Putamen (tissue), 1 donor: ENCODE measurements around the gene HLCS.
"Not testable (repeated sequence)": the region's sequence is repeated elsewhere in the genome, so short reads cannot be mapped to it uniquely, and the experiment has no call there.

ENCODE experiments used
- DNase-seq: peaks from one replicate; pipeline ENCODE4 v3.0.0-alpha.2; 2016; ENCODE audit warnings: low spot score

HLCS gene

DNA sequence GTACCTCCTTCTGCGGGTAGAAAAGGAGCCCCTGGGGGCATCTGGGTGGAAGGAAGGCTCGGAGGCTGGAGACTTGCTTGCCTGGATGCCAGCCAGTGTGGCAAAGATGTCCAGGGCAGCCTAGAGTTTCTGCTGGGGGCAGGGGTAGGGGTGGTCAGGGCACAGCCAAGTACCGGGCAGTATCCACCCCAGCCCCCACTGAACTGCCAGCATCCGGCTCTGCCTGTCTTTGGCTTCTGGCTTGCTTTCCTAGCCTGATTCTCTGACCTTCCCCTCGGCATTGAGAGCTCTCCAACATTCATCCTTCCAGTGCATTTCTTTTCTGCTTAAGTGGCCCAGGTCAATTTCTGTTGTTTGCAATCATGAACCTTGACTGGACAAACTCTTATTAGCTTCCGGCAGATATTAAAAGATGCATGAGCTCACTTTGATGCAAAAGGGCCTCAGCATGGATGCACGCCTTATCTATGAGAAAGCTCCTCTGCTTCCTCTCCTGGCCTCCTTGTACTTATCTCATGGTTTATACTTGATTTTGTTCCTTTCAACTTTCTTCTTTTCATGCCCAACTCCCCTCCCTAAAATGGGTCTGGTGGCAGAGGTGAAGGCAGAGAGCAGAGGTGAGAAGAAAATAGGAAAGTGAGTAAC, 116.9 kb downstream of the HLCS start:
- no peak for DNase-seq

DNA sequence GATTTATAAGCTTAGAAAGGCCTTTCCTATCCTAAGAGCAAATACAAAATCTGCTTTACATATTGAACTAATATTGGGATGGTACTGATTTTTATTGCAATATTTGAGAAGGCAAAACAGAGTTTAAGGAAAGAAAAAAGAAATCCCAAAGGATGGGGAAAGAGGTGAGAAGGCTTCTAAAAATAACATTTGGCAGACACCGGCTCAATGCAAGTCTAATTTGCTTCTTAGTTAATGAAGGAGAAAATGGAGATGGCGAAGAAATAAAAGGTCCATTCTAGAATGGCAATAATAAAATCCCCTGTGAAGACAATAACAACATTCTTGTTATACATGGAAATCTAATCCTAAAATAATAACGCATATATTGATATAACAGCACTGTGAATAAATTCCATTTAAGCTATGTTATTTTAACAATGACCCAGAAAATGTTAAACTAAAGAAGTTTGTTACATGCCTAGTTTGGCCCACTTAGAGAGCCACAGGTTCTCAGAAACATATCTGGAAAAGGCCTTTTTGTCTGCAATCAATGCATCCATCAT, 117.7 kb downstream of the HLCS start:
- DNase-seq = no peak

DNA sequence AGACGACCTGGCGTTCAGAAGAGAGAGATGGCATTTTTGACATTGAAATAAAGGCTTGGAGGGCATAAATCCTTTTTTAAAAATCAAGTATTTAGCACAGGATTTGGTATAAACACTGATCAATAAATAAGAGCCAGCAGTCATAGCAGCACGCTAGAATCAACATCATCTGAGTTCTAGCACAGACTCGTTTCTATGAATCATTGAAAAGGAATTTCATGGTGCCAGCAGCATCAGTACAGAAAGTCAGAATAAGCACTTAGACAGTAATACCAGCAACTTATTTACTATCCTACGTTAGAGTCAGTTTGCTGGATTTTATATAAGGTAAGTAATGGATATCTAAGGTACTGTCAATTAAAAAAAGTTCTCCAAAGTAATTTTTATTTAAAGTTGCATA, 119.3 kb downstream of the HLCS start:
- no peak for DNase-seq

DNA sequence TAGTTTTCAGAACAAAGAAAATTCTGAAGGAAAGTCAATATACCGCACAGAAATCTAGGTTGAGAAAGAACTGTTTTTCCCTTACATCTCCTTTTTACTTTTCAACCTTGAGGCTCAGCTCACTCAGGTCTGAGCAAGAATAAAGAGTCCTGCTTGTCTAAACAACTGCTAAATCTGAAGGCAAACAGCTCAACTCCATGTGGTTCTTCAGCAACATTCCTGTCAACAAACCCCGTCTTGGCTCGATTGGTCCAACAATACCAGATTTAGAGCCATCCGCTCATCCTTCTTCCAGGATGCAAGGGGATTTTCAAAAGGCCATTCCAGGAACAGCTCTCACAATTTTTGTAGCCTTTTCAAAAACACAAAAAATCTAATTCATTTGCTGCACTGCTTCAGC, 119.8 kb downstream of the HLCS start:
- no peak for DNase-seq

DNA sequence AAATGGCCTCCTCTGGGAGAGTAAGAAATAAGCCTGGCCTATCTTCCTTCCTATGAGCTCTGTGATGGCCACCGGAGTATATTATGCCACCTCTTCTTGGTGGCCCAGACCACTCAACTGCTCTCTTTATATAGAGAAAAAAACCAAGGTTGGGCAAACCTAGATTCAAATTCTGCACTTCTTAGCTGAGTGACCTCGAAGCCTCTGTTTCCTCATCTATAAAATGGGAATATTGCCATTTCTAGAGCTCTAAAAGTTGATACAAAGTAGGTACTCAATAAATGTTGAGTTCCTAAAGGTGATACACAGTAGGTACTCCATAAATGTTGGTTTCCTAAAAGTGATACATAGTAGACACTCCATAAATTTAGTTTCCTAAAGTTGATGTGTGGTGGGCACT, 120.7 kb downstream of the HLCS start:
- no peak for DNase-seq

DNA sequence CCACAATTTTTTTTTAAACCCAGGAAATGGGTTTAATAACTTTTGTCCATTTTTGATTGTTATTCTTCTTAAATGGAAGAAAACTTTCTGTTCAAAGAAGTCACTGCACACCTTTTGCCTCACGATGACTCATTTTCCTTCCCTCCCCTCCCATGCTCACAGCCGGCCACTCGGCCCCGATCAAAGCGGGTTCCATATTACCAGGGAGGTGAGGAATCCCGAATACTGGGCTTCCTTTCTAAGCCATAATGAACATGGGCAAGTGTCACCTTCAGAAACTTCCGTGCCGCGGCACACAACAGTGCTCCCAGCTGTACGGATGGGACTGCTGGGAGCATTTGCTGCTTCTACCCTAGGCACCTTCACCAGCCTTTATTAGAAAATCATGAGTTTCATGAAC, 121.4 kb downstream of the HLCS start:
- no peak for DNase-seq

DNA sequence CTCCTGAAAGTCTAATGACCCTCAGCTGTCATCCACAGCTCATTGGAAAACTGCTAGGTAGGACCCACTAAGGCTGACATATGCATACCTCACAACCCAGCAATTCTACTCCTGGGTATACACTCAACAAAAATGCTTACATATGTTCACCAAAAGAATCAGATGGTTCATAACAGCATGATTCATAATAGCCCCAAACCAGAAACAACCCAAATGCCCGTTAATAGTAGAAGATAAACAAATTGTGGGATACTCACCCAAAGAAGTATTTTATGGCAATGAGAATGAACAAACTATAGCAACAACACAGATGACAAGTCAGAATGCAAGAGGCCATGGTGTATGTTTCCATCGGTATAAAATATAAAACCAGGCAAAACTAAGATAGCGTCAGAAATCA, 124.6 kb downstream of the HLCS start:
- DNase-seq = no peak

DNA sequence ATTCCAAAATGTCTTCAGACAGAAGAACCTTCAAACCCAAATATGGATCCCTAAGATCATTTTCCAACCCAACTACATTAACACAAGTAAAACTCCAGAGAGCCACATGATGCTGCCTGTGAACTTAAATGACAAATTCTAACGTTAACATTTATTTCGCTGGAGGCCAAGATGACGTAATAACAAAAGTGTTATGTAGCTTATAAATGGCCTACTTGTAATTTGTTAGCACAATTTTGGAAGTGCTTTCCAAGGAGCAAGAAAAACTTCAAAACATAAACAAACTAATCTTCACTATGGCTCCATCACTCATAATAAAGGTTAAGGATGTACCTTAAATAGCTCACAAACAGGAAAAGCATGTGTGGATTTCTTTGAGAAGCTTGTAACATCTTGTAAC, 126.7 kb downstream of the HLCS start:
- DNase-seq = no peak

DNA sequence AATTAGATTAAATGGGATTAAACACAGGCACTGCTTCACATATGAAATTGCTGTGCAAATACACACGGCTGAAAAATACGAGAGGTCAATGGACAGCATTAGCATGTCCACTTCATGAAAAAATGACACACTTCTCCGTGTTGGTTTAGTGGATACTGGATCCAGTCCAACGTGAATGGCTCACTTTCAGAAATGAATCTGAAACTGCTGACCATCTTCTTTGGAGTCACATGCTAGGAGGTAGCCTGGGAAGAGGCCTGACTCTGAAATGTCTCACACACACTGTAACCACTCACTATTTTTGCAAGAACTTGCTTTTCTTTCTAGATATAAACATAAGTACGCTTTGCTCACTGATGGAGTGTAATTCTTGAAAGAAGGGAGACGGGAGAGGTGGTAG, 127.3 kb downstream of the HLCS start:
- DNase-seq = no peak

DNA sequence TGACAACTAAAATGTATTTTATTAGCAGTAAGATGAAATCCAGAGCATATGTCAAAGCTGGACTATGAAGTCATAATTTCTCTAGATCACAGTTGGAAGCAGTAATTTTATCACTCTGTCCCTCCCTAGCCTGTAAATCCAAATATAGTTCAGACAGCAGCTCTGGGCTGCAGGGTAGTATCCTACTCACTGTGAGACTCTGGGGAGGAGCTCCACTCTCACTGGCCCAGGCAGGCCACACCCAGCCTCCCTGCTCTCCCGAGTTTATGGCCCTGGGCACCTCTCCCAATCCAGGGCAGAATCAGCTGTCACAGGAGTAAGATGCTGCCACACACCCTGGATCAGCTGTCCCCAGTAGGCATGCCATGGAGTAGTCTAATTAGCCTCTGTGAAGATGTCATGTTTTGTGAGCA, 131.1 kb downstream of the HLCS start:
- DNase-seq = no peak

DNA sequence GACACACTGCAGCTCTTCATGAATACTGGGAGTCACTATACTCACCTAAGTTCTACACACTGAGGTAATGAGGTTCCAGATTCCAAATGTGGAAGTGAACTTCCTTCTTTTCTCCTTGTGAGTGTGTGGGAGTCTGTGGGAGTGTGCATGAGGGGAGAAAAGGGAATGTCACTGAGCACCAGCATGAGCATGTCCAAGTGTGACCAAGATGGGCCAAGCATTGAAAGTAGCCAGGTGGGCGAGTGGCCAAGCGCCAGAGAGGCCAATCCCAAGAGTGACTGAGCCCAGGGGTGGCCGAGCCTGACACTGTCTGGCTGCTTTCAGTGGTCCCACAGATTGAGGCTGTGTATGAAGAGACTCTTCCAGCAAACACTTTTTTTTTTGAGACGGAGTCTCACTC, 132.3 kb downstream of the HLCS start:
- DNase-seq = no peak

DNA sequence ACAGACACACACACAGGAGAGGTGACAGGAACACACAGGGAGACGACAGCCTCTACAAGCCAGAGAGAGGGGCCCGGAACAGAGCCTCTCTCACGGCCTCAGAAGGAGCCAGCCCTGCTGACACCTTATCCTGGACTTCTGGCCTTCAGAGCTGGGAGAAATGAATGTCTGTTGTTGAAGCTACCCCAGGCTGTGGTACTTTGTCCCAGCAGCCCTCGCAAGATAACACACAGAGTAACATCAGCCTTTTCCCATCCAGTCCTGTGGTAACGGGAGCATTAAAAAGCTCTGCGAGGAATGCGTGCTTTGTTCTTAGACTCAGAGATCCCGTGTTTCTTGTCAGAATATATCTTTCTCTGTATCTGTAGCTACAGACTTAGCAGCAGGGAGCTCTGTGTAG, 136.4 kb downstream of the HLCS start:
- no peak for DNase-seq

DNA sequence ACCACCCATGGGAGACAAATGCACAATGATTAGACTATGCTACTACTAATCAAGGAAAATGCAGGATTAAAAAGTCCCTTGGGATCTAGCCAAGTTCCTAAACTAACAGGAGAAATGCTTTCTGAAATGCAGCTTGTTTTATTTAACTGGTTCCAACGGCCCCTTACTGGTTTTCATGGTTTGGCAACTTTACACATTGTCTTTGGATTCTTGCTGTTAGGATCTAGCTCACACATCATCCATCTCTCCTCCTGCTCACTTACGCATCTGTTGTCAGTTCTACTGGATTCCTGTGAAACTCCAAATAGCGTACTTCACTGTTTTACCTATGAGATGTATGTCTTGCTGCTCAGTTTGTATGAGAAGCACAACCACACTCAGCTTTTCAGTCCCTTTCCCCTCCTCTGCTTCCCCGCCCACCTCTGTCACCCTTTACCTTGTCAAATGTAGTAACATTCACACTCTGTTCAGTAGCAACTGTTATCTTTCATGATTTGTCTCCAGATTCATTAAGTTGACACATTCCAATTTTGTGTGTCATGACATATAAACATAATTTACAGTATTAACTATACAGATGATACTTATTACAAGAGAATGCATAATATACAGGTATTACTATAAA, 137.5 kb downstream of the HLCS start:
- DNase-seq = no peak

DNA sequence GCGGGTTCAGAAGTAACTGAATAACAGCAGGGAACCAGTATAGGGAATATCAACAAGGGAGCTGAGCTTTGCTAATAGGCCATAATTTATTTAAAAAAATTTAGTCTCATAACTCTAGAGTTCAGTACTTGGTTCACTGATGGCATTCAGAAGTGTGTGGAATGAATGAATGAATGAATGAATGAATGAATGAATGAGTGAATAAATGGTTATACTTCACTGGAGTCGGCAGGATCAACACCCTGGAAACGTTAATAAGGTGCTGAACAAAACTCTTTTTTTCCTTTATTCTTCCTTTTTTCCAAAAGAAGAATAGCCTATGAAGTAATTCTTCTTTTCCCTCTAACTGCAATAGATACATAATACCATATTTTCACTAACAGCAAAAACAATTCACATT, 138.3 kb downstream of the HLCS start:
- no peak for DNase-seq

DNA sequence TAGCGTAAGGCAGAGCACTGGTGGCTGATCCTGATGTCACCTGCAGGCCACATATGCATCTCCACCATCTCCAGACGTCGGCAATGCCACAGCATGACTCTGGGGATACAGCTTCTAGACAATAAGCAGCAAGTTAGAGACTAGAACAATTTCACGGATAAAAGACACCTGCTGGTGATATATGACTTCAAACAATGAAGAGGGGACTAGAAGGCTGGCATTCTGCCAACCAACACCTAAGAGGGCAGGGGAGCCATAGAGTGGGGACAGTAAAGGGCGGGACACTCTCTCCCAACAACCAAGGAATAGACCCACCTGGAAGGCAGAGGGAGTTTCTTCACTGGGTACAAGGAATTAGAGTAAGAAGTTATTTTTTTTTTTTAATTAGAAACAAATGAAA, 140.8 kb downstream of the HLCS start:
- DNase-seq = no peak

DNA sequence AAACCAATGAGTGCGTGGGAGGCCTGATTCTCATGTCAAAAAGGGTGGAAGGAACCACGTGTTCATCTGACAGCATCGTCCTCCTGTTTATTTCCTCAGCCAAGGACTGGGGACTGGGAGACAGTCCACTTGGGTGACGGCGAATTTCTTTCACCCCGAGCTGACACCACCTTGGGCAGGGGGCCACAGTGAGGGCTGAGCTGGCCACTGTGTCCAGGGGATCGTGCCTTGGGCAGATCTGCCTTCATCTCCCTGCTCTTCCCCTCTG, 145.5 kb downstream of the HLCS start:
- DNase-seq = no peak

DNA sequence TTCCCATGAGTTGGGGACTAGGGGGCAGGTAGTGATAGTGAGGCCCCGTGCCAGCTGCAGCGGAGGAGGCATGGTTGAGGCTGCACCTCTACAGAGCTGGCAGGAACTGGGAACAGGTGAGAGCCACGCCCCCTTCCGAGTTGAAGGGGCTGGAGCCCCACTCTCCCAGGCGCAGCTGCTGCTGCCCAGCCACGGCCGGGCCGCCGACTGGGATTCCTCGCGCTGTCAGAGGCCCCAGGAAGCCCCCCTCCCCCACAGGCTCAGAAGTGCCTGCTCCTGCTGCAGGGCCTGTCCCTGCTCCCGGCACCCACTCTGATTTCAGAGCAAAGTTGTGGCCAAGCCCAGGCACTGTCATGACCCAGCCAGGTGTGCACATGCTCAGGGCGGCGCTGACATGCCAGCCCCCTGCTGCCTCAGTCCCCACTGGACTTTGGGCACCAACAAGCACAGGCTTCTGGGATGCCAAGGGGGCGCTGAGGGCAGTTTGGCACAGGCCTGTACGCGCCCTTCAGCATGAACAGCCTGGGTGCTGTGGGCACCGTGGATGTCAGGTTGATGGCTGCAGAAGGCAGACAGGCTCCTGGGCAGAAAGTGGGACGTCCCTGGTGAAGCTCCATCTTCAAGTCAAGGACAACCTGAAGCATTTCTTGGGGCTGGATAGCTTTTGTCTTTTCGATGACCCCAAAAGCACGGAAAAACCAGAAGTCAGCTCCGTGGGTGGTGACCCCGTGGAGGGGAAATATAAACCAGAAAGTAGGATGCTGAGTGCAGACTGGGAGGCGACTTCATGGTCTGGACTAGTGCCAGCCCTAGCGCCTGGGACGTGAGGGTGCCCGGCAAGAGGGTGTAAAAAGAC, 146.1 kb downstream of the HLCS start:
- no peak for DNase-seq

DNA sequence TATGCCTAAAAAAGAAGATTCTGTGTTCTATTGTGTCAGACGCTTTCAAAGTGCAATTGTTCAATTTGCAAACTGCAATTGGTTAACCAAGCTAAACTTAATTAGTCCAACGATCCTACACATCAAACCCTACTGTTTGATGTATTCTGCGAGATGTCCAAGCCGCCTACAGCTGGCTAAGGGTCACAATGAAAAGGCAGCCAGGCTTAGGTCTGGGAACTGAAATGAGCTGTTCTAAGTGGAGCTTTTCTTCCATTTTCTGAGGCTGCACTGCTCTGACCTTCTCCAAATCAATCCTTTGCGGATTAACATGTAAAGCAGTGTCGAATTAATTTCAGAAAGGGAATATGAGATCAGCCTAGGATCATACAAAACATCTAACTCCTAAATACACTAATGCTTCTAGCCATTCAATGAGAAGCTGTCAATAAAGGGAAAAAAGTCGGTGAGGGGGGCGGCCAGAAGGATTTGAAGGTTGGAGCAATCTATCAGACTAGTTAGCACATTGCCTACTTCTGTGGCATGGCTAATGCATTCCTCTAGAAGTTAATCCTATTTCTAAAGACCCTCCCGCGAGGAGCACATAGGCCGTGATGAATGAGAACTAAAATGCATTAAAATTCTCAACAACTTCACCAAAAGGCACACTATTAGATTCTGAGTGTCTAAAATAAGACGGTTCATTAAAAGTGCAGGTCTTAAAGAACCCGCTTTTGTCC, 148.6 kb downstream of the HLCS start:
- no peak for DNase-seq

DNA sequence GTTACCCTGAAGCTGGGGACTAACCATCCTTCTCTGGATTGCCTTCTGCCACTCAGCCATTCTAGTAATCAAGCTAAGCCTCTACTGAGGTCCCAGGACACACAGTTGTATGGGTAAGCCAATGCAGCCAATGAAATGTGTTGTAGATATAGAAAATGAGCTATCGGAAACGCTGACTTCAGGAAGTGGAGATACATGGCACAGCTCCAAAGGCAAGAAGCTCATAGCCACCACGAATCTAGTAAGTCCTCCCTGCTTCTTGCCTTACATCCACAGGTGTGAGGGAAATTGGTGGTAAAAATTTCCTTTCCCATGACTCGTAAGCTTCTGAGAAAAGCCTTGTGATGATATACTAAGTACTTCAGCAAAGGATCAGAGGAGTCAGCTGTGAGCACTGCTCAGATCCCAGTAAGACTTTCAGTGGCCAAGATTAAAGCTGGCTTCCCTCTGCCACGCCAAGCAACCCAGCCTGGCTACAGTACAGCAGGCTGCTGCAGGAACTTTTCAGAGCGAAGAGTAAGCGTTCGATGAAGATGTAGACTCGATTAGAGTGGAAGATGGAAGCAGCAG, 149.8 kb downstream of the HLCS start:
- no peak for DNase-seq

DNA sequence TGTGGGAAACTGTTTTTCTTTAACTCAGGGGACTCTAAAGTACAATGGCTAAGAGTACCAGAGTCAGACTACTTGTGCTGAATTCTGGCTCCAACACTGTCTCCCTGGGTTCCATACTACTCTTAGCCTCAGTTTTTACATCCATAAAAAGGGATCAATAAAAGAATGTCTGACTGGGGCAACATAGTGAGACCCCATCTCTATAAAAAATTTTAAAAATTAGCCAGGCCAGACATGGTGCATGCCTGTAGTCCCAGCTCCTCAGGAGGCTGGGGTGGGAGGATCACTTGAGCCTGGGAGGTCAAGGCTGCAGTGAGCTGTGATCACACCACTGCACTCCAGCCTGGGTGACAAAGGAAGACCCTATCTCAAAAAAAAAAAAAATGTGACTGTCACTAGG, 150.4 kb downstream of the HLCS start:
- not testable (repeated sequence) for DNase-seq

DNA sequence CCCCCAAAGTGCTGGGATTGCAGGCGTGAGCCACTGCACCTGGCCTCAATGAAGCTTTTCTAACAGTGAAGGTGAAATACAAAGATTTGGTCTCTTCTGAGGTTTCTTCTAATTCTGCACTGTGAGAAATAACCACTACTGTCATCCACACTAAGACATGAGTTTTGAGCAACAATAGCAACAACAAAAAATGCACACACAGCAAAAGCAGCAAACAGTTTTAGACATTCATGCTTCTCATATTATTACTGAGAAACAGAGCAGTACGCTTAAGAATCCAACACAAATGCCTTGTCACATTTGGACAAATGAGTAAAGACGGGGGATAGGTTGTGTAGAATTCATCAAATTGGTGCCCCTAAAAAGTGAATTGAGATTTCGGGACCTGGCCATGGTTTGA, 151.2 kb downstream of the HLCS start:
- no peak for DNase-seq

DNA sequence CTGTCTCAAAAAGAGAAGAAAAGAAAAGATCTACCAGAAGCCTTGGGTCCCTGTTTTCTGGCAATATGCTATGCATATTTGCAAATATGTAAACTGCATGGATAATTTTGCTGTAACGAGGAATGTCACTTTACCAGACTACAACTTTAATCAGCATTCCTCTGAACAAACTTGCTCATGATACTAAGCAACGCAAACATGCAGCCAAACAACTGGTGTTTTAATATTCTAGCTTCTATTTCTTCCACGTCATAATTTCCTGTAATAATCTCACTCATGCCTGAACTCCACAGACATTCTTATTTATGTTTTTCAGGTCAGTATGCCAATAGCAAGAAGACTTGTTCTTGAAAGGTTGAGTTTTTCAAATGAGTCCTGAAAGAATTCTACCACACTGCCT, 153.4 kb downstream of the HLCS start:
- no peak for DNase-seq
